Measurements from ENCODE around the gene CYP2C19.

DNA sequence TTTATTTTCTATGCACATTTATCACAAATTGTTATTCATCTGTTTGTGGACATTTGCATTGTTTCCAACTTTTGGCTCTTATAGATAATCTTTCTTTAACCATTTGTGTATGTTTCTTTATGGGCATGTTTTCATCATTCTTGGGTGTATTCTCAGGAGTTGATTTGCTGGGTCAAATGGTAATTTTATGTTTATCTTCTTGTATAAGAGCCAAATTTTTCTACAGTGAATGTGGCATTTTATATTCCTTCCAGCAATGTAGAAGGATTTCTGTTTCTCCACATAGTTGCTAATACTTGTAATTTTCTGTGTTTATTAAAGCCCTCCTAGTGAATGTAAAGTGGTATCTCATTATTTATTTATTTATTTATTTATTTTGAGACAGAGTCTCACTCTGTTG is 21.8 kb downstream of the CYP2C19 start:
- TF ChIP-seq POLR2A (IDR thresholded peaks at IDR 0.05) (no peak), CTCF (IDR thresholded peaks at IDR 0.05) (no peak)
